HG03103 (cell line): ENCODE results near the gene FBLN5.
"Not testable (repeated sequence)": the region's sequence is repeated elsewhere in the genome, so short reads cannot be mapped to it uniquely, and the experiment has no call there.

Experiments
- ATAC-seq: cut with Tn5 transposase; IDR thresholded peaks from one replicate; pipeline ENCODE4 v1.9.1; 2021; ENCODE audit warnings: low read depth; ENCODE audit not compliant: unreplicated experiment

Gene FBLN5

GRCh38 chr14:91911474-91912032, 35.9 kb downstream of the FBLN5 start:
- ATAC-seq = peak; percentile 69

- no peak for ATAC-seq
Measured at GRCh38 chr14:91910196-91910595, 37.3 kb downstream of the FBLN5 start.

- no peak for ATAC-seq
Measured at GRCh38 chr14:91906374-91906773, 41.1 kb downstream of the FBLN5 start.

- ATAC-seq = no peak
Measured at GRCh38 chr14:91904956-91905645, 42.4 kb downstream of the FBLN5 start.

- no peak for ATAC-seq
Measured at GRCh38 chr14:91904483-91904882, 43.0 kb downstream of the FBLN5 start.

- no peak for ATAC-seq
Measured at GRCh38 chr14:91903070-91903469, 44.4 kb downstream of the FBLN5 start.

GRCh38 chr14:91902336-91902735, 45.2 kb downstream of the FBLN5 start:
- ATAC-seq = no peak

GRCh38 chr14:91901449-91902226, 45.9 kb downstream of the FBLN5 start:
- no peak for ATAC-seq

GRCh38 chr14:91899806-91900205, 47.7 kb downstream of the FBLN5 start:
- ATAC-seq = no peak

GRCh38 chr14:91899213-91899612, 48.3 kb downstream of the FBLN5 start:
- ATAC-seq = no peak

- ATAC-seq = no peak
Measured at GRCh38 chr14:91898372-91898771, 49.1 kb downstream of the FBLN5 start.

GRCh38 chr14:91897716-91898115, 49.8 kb downstream of the FBLN5 start:
- ATAC-seq = not testable (repeated sequence)

GRCh38 chr14:91897106-91897701, 50.3 kb downstream of the FBLN5 start:
- no peak for ATAC-seq

GRCh38 chr14:91896419-91896818, 51.1 kb downstream of the FBLN5 start:
- no peak for ATAC-seq

GRCh38 chr14:91893669-91894068, 53.8 kb downstream of the FBLN5 start:
- ATAC-seq = no peak

- no peak for ATAC-seq
Measured at GRCh38 chr14:91893007-91893406, 54.5 kb downstream of the FBLN5 start.

GRCh38 chr14:91891721-91892220, 55.7 kb downstream of the FBLN5 start:
- no peak for ATAC-seq

GRCh38 chr14:91891101-91891500, 56.4 kb downstream of the FBLN5 start:
- no peak for ATAC-seq

GRCh38 chr14:91890291-91890749, 57.2 kb downstream of the FBLN5 start:
- no peak for ATAC-seq

- no peak for ATAC-seq
Measured at GRCh38 chr14:91889477-91890211, 57.9 kb downstream of the FBLN5 start.
